SK-N-SH treated with all-trans-retinoic acid at 6 μM for 48 hours (cell line): Measurements from ENCODE around the gene CKLF.

Source experiments
- ATAC-seq: fragments of 200-7000 bp; cut with Tn5 transposase; 3 replicates; pipeline ENCODE4 v1.9.1; 2020; ENCODE audit warnings: mild to moderate bottlenecking, moderate library complexity
- ARNTL ChIP-seq: fragments of 450-650 bp; formaldehyde crosslinking; IDR thresholded peaks from 2 replicates; pipeline ENCODE4 v1.5.0; 2020; ENCODE audit warnings: low read depth, mild to moderate bottlenecking, moderate library complexity, borderline replicate concordance
- BACH2 ChIP-seq: fragments of 250-450 bp; sonication (Bioruptor Pico); IDR thresholded peaks from 2 replicates; pipeline ENCODE4 v1.9.0; 2021; ENCODE audit warnings: mild to moderate bottlenecking, borderline replicate concordance
- ESRRG ChIP-seq: fragments of 250-450 bp; sonication (Bioruptor Pico); IDR thresholded peaks from 2 replicates; pipeline ENCODE4 v1.6.1; 2021; ENCODE audit warnings: mild to moderate bottlenecking
- GLIS3 ChIP-seq: fragments of 250-450 bp; sonication (Bioruptor Pico); IDR thresholded peaks from 2 replicates; pipeline ENCODE4 v1.5.0; 2020; ENCODE audit warnings: mild to moderate bottlenecking, moderate library complexity
- ISL1 ChIP-seq: fragments of 250-450 bp; sonication (Bioruptor Pico); IDR thresholded peaks from 2 replicates; pipeline ENCODE4 v2.1.2; 2022; ENCODE audit warnings: mild to moderate bottlenecking, moderate library complexity
- OSR1 ChIP-seq: fragments of 250-450 bp; sonication (Bioruptor Pico); IDR thresholded peaks from 2 replicates; pipeline ENCODE4 v1.8.0; 2022; ENCODE audit warnings: moderate library complexity, mild to moderate bottlenecking, inconsistent platforms
- RARB ChIP-seq: fragments of 250-450 bp; sonication (Bioruptor Pico); IDR thresholded peaks from 2 replicates; pipeline ENCODE4 v1.8.0; 2021; ENCODE audit warnings: mild to moderate bottlenecking, moderate library complexity
- TOX ChIP-seq: fragments of 250-450 bp; sonication (Bioruptor Pico); IDR thresholded peaks from 2 replicates; pipeline ENCODE4 v1.8.0; 2021; ENCODE audit warnings: mild to moderate bottlenecking, moderate library complexity, borderline replicate concordance
- ZC3H10 ChIP-seq: fragments of 250-450 bp; sonication (Bioruptor Pico); IDR thresholded peaks from 2 replicates; pipeline ENCODE4 v1.5.1; 2021; ENCODE audit warnings: mild to moderate bottlenecking, moderate library complexity
- ZFP3 ChIP-seq: fragments of 250-450 bp; sonication (Bioruptor Pico); IDR thresholded peaks from 2 replicates; pipeline ENCODE4 v1.5.0; 2020; ENCODE audit warnings: mild to moderate bottlenecking, moderate library complexity
- ZFP30 ChIP-seq: fragments of 450-650 bp; formaldehyde crosslinking; IDR thresholded peaks from 2 replicates; pipeline ENCODE4 v1.5.0; 2022; ENCODE audit warnings: mild to moderate bottlenecking, moderate library complexity
- ZNF565 ChIP-seq: fragments of 450-650 bp; formaldehyde crosslinking; conservative IDR thresholded peaks from 2 replicates; pipeline ENCODE4 v1.5.0; 2020; ENCODE audit warnings: low read depth, mild to moderate bottlenecking, moderate library complexity
- ZNF70 ChIP-seq: fragments of 450-650 bp; formaldehyde crosslinking; IDR thresholded peaks from 2 replicates; pipeline ENCODE4 v1.5.0; 2020; ENCODE audit warnings: mild to moderate bottlenecking, moderate library complexity
- ZNF8 ChIP-seq: fragments of 450-650 bp; formaldehyde crosslinking; IDR thresholded peaks from 2 replicates; pipeline ENCODE4 v1.5.0; 2020; ENCODE audit warnings: mild to moderate bottlenecking, moderate library complexity
- TF ChIP-seq, protein P1 (sequence below): fragments of 250-450 bp; sonication (Bioruptor Pico); IDR thresholded peaks from 2 replicates; pipeline ENCODE4 v1.8.0; 2021; ENCODE audit warnings: low read depth, mild to moderate bottlenecking, moderate library complexity, borderline replicate concordance
- TF ChIP-seq, protein P2 (sequence below): fragments of 250-450 bp; sonication (Bioruptor Pico); IDR thresholded peaks from 2 replicates; pipeline ENCODE4 v1.8.0; 2020; ENCODE audit warnings: mild to moderate bottlenecking, moderate library complexity, borderline replicate concordance
- TF ChIP-seq, protein P3 (sequence below): fragments of 250-450 bp; sonication (Bioruptor Pico); IDR thresholded peaks from 2 replicates; pipeline ENCODE4 v1.5.1; 2021; ENCODE audit warnings: mild to moderate bottlenecking, moderate library complexity
- TF ChIP-seq, protein P4 (sequence below): fragments of 250-450 bp; sonication (Bioruptor Pico); IDR thresholded peaks from 2 replicates; pipeline ENCODE4 v1.5.0; 2020; ENCODE audit warnings: mild to moderate bottlenecking, moderate library complexity

CKLF gene

DNA sequence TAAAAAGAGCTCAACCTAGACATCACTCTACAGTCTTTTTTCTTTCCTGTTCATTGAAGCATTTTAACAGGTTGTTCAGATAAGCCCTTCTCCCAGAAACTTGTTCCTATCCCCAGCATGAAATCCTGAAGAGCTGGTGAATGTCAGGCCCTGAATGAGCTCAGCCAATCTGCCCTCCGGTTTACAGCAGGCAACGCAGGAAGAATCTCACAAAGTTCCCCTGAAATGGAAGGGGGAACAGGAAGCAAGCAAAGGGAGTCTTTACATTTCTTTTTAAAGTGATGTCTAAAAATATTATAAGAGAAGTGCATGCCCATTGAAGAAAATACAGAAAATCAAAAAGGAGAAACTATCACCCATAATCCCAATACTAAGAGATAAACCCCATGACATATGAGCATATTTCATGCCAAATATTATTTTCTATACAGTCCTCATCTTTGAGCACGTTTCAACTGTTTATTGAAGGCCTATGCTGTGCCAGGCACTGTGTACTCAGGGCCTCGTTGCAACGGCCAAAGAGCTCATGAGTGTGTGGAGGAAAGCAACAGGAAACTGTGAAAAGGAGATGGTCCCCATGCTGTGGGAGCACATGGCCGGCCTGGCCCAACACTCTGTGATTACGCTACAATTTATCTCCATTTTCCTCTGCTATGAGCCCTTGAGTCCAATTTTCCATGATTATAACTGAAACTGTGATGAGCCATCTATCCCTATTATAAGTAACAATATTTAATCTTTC, 8.2 kb upstream of the CKLF start:
- no peak for TF ChIP-seq GLIS3 (CRISPR knock-in tag)
- TF ChIP-seq ZNF565 (CRISPR knock-in tag): no peak
- no peak for TF ChIP-seq ZFP30 (CRISPR knock-in tag)
- TF ChIP-seq ISL1: no peak
- ATAC-seq: no peak

DNA sequence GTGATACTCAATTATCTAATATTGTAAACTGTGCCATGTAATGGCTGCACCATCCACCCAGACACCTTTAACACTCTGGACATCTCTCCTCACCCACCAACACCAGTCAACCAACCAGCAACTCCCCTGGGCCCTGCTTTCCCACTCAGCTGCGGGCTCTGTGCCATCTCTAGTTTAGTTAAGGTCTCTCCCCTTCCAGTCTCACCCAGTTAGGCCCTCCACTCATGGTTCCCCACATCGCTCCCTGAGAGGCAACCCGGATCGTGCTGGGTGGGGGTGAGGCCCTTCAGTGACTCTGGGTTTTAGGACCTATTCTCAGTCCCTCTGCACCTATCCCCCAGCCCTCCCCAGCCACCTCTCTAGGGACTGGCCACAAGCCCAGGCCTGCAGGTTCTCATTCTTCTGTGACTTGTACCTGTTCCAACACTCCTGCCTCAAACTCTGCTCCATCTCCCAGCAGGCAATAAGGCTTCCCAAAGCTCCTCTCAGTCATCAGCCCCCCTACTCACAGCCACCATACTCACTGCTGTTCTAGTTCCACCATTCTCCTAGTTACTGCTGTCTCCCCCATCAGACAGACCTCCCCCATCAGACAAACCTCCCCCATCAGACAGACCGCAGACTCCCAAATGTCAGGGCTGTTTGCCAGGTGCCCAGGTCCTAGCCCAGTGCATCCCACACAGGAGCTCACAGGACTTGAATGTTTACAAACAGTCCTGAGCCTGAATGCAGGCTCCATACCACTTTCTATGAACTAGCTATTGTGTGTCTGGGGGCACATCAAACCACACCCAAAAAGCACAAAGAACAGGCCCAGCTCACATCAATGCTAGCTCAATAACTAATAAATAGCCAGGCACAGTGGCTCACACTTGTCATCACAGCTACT, 5.0 kb upstream of the CKLF start:
- no peak for ATAC-seq
- TF ChIP-seq ARNTL (CRISPR knock-in tag): no peak
- TF ChIP-seq, protein P1, sequence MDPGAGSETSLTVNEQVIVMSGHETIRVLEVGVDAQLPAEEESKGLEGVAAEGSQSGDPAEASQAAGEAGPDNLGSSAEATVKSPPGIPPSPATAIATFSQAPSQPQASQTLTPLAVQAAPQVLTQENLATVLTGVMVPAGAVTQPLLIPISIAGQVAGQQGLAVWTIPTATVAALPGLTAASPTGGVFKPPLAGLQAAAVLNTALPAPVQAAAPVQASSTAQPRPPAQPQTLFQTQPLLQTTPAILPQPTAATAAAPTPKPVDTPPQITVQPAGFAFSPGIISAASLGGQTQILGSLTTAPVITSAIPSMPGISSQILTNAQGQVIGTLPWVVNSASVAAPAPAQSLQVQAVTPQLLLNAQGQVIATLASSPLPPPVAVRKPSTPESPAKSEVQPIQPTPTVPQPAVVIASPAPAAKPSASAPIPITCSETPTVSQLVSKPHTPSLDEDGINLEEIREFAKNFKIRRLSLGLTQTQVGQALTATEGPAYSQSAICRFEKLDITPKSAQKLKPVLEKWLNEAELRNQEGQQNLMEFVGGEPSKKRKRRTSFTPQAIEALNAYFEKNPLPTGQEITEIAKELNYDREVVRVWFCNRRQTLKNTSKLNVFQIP (CRISPR knock-in tag): no peak
- no peak for TF ChIP-seq ZNF70
- TF ChIP-seq ZC3H10 (CRISPR knock-in tag): no peak
- TF ChIP-seq, protein P2, sequence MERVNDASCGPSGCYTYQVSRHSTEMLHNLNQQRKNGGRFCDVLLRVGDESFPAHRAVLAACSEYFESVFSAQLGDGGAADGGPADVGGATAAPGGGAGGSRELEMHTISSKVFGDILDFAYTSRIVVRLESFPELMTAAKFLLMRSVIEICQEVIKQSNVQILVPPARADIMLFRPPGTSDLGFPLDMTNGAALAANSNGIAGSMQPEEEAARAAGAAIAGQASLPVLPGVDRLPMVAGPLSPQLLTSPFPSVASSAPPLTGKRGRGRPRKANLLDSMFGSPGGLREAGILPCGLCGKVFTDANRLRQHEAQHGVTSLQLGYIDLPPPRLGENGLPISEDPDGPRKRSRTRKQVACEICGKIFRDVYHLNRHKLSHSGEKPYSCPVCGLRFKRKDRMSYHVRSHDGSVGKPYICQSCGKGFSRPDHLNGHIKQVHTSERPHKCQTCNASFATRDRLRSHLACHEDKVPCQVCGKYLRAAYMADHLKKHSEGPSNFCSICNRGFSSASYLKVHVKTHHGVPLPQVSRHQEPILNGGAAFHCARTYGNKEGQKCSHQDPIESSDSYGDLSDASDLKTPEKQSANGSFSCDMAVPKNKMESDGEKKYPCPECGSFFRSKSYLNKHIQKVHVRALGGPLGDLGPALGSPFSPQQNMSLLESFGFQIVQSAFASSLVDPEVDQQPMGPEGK: no peak
- no peak for TF ChIP-seq GLIS3 (CRISPR knock-in tag)
- TF ChIP-seq, protein P3, sequence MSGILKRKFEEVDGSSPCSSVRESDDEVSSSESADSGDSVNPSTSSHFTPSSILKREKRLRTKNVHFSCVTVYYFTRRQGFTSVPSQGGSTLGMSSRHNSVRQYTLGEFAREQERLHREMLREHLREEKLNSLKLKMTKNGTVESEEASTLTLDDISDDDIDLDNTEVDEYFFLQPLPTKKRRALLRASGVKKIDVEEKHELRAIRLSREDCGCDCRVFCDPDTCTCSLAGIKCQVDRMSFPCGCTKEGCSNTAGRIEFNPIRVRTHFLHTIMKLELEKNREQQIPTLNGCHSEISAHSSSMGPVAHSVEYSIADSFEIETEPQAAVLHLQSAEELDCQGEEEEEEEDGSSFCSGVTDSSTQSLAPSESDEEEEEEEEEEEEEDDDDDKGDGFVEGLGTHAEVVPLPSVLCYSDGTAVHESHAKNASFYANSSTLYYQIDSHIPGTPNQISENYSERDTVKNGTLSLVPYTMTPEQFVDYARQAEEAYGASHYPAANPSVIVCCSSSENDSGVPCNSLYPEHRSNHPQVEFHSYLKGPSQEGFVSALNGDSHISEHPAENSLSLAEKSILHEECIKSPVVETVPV (CRISPR knock-in tag): no peak
- no peak for TF ChIP-seq ZNF565 (CRISPR knock-in tag)
- TF ChIP-seq TOX (CRISPR knock-in tag): no peak
- no peak for TF ChIP-seq BACH2 (CRISPR knock-in tag)
- no peak for TF ChIP-seq RARB
- TF ChIP-seq ZNF8: no peak

DNA sequence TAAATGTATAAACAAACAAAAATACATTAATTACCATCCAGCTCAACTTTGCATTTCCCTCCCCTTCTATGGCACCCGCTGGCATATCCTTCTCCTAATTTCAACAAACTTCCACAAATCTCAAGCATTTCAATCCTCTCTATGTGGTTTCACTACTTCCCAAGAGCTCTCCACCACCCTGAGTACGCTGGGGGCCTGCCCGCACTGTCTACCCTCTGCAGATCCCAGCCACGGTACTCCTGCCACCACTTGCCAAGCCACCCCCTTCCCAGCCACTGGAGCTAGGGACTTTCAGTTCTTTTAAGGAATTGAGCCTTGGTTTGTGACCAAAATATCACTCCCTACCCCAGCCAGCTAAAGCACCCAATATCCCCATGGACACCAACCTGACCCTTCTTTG, 4.3 kb upstream of the CKLF start:
- TF ChIP-seq ESRRG (CRISPR knock-in tag): no peak
- no peak for TF ChIP-seq ARNTL (CRISPR knock-in tag)
- ATAC-seq: no peak

DNA sequence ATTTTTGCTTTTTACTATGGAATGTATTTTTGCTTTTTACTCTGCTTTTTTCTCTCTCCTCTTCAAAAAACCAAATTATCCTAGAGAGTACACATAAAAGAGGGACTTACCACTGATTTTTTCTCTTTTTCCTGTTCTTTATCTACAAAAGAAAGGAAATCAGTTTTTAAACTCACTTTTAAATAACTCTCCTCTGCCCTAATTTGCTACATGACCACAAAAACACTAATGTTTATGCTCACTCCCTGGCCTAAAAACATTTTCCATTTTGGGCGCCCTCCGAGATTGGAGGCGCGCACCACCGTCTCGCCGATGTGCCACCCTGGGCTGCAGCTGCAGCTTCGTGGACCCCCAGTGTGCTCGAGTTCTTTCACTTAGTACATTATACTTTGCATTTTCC, 3.5 kb upstream of the CKLF start:
- ATAC-seq: no peak
- TF ChIP-seq OSR1: no peak
- no peak for TF ChIP-seq ZFP3 (CRISPR knock-in tag)

DNA sequence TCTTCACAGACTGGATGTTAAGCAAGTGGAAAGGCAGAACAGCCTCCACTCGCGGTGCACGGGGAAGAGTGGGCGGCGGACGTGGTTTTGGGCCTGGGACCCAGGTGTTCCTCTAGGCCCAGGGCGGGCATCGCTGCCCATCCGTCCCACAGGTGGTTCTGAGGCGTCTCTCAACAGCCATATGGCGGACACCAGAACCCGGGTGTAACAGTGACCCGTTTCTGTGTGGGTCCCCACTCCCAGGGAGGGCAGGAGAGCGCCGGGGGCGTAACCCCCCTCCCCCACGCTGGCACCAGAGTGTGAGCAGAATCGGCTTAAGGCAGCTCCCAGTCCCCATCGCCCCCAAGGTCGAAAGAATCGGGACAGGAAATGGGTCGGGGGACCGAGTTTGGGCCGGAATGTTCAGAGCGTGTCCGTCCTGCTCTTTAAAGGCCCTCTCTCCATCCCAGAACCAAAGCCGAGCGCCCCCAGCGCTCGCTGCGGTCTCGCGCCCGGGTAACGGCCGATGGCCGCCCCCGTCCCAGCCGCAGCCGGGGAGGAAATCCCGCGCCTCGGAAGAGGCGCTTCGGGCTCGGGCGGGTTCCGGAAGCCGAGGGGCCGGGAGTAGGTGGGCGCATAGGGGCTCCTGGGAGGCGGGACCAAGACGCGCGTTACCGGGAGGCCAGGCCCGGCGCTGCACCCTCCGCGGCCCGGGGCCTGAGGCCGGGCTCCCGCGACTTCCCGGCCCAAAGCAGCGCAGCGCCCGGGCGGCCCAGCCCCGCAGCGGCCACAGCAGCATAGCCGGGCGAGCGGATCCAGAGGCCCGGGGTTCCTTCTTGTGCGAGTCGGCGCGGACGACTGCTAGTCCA, 2.9 kb upstream of the CKLF start, which contains the start of gene TK2:
Gene TK2 (minus strand): TSS at position 839 of the 848 bp plus-strand sequence. CDS start 61 bp downstream, at position 778.
- peak; percentile 68 for ATAC-seq
- TF ChIP-seq, protein P2: peak; percentile 38; the same call in 1 of the 2 replicates
- TF ChIP-seq ZFP3 (CRISPR knock-in tag): no peak
- TF ChIP-seq, protein P4, sequence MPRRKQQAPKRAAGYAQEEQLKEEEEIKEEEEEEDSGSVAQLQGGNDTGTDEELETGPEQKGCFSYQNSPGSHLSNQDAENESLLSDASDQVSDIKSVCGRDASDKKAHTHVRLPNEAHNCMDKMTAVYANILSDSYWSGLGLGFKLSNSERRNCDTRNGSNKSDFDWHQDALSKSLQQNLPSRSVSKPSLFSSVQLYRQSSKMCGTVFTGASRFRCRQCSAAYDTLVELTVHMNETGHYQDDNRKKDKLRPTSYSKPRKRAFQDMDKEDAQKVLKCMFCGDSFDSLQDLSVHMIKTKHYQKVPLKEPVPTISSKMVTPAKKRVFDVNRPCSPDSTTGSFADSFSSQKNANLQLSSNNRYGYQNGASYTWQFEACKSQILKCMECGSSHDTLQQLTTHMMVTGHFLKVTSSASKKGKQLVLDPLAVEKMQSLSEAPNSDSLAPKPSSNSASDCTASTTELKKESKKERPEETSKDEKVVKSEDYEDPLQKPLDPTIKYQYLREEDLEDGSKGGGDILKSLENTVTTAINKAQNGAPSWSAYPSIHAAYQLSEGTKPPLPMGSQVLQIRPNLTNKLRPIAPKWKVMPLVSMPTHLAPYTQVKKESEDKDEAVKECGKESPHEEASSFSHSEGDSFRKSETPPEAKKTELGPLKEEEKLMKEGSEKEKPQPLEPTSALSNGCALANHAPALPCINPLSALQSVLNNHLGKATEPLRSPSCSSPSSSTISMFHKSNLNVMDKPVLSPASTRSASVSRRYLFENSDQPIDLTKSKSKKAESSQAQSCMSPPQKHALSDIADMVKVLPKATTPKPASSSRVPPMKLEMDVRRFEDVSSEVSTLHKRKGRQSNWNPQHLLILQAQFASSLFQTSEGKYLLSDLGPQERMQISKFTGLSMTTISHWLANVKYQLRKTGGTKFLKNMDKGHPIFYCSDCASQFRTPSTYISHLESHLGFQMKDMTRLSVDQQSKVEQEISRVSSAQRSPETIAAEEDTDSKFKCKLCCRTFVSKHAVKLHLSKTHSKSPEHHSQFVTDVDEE (CRISPR knock-in tag): peak; percentile 13; the same call in 1 of the 2 replicates
- TF ChIP-seq ZNF565 (CRISPR knock-in tag): 0 out of 2 replicates have a peak, but pooled peaks have one; percentile 51
